GM12878 (cell line): Measurements from ENCODE around the gene RGS4. TPM values are rescaled to one million over a fixed set of nuclear protein-coding genes. Genes with fewer than 3 reads are reported as not detected.

Experiments used
- ATAC-seq: fragments of 200-7000 bp; cut with Tn5 transposase; 3 replicates; pipeline ENCODE4 v1.9.1; 2020; ENCODE audit warnings: mild to moderate bottlenecking, moderate library complexity
- BruUV-seq: library from RNA; stranded (reverse); fragments of 400-500 nt; replicated peaks from 2 replicates; lab custom pipeline; 2021; lab: Mats Ljungman, UMichigan
- CTCF ChIA-PET: fragments of 300-600 bp; sonication (Branson Sonifier 250); formaldehyde crosslinking; extraction: SDS; loops from one replicate; lab custom pipeline; 2021; ENCODE audit warnings: inconsistent platforms; lab: Yijun Ruan, JAX
- POLR2A ChIA-PET: fragments of 350-600 bp; formaldehyde crosslinking; extraction: SDS; loops from one replicate; lab custom pipeline; 2021; ENCODE audit warnings: inconsistent platforms; lab: Charles Lee
- RAD21 ChIA-PET: fragments of 300-600 bp; sonication (Branson Sonifier 250); formaldehyde crosslinking; loops from one replicate; lab custom pipeline; 2023; ENCODE audit warnings: antibody characterized with exemption; ENCODE audit not compliant: unreplicated experiment; lab: Charles Lee
- SMC1A ChIA-PET: fragments of 300-600 bp; sonication (Branson Sonifier 250); formaldehyde crosslinking; loops from one replicate; lab custom pipeline; 2023; ENCODE audit not compliant: unreplicated experiment, uncharacterized antibody; lab: Charles Lee
- DNase-seq: peaks from one replicate; pipeline ENCODE4 v3.0.0-alpha.2; 2011; ENCODE audit warnings: low read depth, low spot score
- FAIRE-seq: peaks from 3 replicates; lab custom pipeline; 2011; peaks lifted over from hg19 to GRCh38; lab: Jason Lieb, UNC
- H2AFZ ChIP-seq: 2 replicates; pipeline ENCODE4 v1.6.0; 2011; ENCODE audit warnings: low read depth, low read length, control low read depth; ENCODE audit not compliant: control insufficient read depth
- H3K27ac ChIP-seq: 2 replicates; pipeline ENCODE4 v1.5.1; 2011; ENCODE audit warnings: control low read depth; ENCODE audit not compliant: control insufficient read depth, insufficient read depth
- H3K27me3 ChIP-seq, 2 experiments: replicated peaks in 1 of 2; 2 replicates each; pipeline versions ENCODE4 v1.6.0 to v1.6.1; 2011; ENCODE audit warnings: low read length in 1 of 2; ENCODE audit not compliant: control insufficient read depth in 2 of 2, insufficient read depth in 2 of 2
- H3K36me3 ChIP-seq, 2 experiments: 2 replicates each; pipeline ENCODE4 v1.5.1; 2011; ENCODE audit warnings: low read length in 1 of 2; ENCODE audit not compliant: control insufficient read depth in 2 of 2, insufficient read depth in 2 of 2
- H3K4me1 ChIP-seq: 2 replicates; pipeline ENCODE4 v1.6.1; 2011; ENCODE audit warnings: mild to moderate bottlenecking, low read length, moderate library complexity, mixed read lengths; ENCODE audit not compliant: control insufficient read depth, insufficient read depth
- H3K4me2 ChIP-seq: 2 replicates; pipeline ENCODE4 v1.6.0; 2011; ENCODE audit warnings: control low read depth; ENCODE audit not compliant: control insufficient read depth, insufficient read depth
- H3K4me3 ChIP-seq: fragments of 200-600 bp; sonication (generic); 2 replicates; pipeline ENCODE4 v1.5.1; 2016
- H3K79me2 ChIP-seq: 2 replicates; pipeline ENCODE4 v1.6.0; 2011; ENCODE audit warnings: low read length; ENCODE audit not compliant: control insufficient read depth, insufficient read depth
- H3K9ac ChIP-seq: 2 replicates; pipeline ENCODE4 v1.8.0; 2011; ENCODE audit warnings: low read length, control low read depth, mixed read lengths; ENCODE audit not compliant: control insufficient read depth, insufficient read depth
- H3K9me3 ChIP-seq: replicated peaks from 3 replicates; pipeline ENCODE4 v1.5.1; 2011; ENCODE audit warnings: mild to moderate bottlenecking, low read length; ENCODE audit not compliant: control insufficient read depth, insufficient read depth
- H4K20me1 ChIP-seq: 2 replicates; pipeline ENCODE4 v1.6.0; 2011; ENCODE audit not compliant: control insufficient read depth, insufficient read depth
- ASH2L ChIP-seq: fragments of 300-600, 200-600 bp; sonication (generic); IDR thresholded peaks from 2 replicates; pipeline ENCODE4 v1.6.1; 2017; ENCODE audit warnings: low read depth, mild to moderate bottlenecking, borderline replicate concordance
- ELK1 ChIP-seq: IDR thresholded peaks from 2 replicates; pipeline ENCODE4 v1.6.1; 2012; ENCODE audit warnings: low read depth, low read length, improper control_type of control experiment
- GABPA ChIP-seq: IDR thresholded peaks from 2 replicates; pipeline ENCODE4 v1.6.1; 2014; ENCODE audit warnings: antibody characterized with exemption, low read depth, mild to moderate bottlenecking, inconsistent platforms
- IKZF1 ChIP-seq: fragments of 450-650 bp; conservative IDR thresholded peaks from 2 replicates; pipeline ENCODE4 v1.6.1; 2017; ENCODE audit warnings: antibody characterized with exemption, mild to moderate bottlenecking
- KLF5 ChIP-seq: fragments of 450-650 bp; IDR thresholded peaks from 2 replicates; pipeline ENCODE4 v1.6.1; 2014; ENCODE audit warnings: mild to moderate bottlenecking; ENCODE audit not compliant: partially characterized antibody
- MYC ChIP-seq: IDR thresholded peaks from 2 replicates; pipeline ENCODE4 v1.6.1; 2011; ENCODE audit warnings: mild to moderate bottlenecking, low read length, moderate library complexity, inconsistent platforms; ENCODE audit not compliant: insufficient read depth, insufficient replicate concordance, insufficient read length, severe bottlenecking
- NFIC ChIP-seq: IDR thresholded peaks from 2 replicates; pipeline ENCODE4 v1.6.1; 2012; ENCODE audit warnings: low read depth, mild to moderate bottlenecking, inconsistent platforms, low read length, moderate library complexity
- RELA ChIP-seq: fragments of 450-650 bp; IDR thresholded peaks from 2 replicates; pipeline ENCODE4 v1.8.0; 2014; ENCODE audit warnings: borderline replicate concordance; ENCODE audit not compliant: partially characterized antibody
- SMAD1 ChIP-seq: fragments of 450-650 bp; IDR thresholded peaks from 2 replicates; pipeline ENCODE4 v1.6.1; 2018; ENCODE audit warnings: mild to moderate bottlenecking, low read depth; ENCODE audit not compliant: partially characterized antibody
- TCF3 ChIP-seq: IDR thresholded peaks from 2 replicates; pipeline ENCODE4 v1.6.1; 2012; ENCODE audit warnings: low read depth, mild to moderate bottlenecking, low read length, borderline replicate concordance; ENCODE audit not compliant: insufficient read depth
- ZNF622 ChIP-seq: fragments of 450-650 bp; IDR thresholded peaks from 2 replicates; pipeline ENCODE4 v1.6.1; 2017; ENCODE audit warnings: mild to moderate bottlenecking, inconsistent platforms
- WGBS: methylation state at CpG from one replicate; pipeline ENCODE4 v1.1.6; 2016; ENCODE audit warnings: low lambda C conversion rate; ENCODE audit not compliant: insufficient replicate concordance, insufficient coverage; ENCODE audit errors: missing lambda C conversion rate; 5-methylcytosine and 5-hydroxymethylcytosine counted together
- in situ Hi-C: fragments of 300-500 bp; cut with MboI; formaldehyde crosslinking; loops from 9 replicates; pipeline ENCODE4 v1.14.3; 2018; ENCODE audit warnings: mixed read lengths
- intact Hi-C: fragments of 100-400 bp; cut with micrococcal nuclease; formaldehyde crosslinking; loops from one replicate; pipeline ENCODE4 v1.14.2; 2022; ENCODE audit not compliant: unreplicated experiment
- polyA plus RNA-seq, 11 experiments: library from polyadenylated mRNA; depleted of rRNA in 4 of 11; unstranded in 6 of 11; stranded (reverse) in 5 of 11; fragments of >200 nt; fragmentation: Nextera tagmentation in 4 of 11; fragmentation: Illumina TruSeq in 1 of 11; extraction: Ambion mirVana in 4 of 11; extraction: Trizol in 1 of 11; gene quantifications; 1 replicate in 1 of 11; 2 replicates in 10 of 11; pipeline versions ENCODE4 v1.2.1 to v1.2.3, GENCODE V29; 2011 to 2016; ENCODE audit warnings: inconsistent platforms in 2 of 11, missing spikeins in 2 of 11, low read depth in 1 of 11
- total RNA-seq, 4 experiments: library from RNA; depleted of rRNA in 3 of 4; stranded (reverse); fragments of >200 nt in 3 of 4; fragmentation: Illumina TruSeq in 1 of 4; extraction: Trizol in 1 of 4; gene quantifications; 2 replicates each; pipeline versions ENCODE4 v1.2.1 to v1.2.3, GENCODE V29; 2013 to 2021
- TF ChIP-seq, protein P1 (sequence below): fragments of 450-650 bp; IDR thresholded peaks from 2 replicates; pipeline ENCODE4 v1.6.1; 2017; ENCODE audit warnings: antibody characterized with exemption, mild to moderate bottlenecking, moderate library complexity
- TF ChIP-seq, protein P2 (sequence below): fragments of 450-650 bp; formaldehyde crosslinking; IDR thresholded peaks from 2 replicates; pipeline ENCODE4 v1.4.0; 2022; ENCODE audit warnings: mild to moderate bottlenecking, moderate library complexity
- TF ChIP-seq, protein P3 (sequence below): fragments of 450-650 bp; IDR thresholded peaks from 2 replicates; pipeline ENCODE4 v1.6.1; 2016; ENCODE audit warnings: mild to moderate bottlenecking

The RGS4 gene
- total and polyA plus RNA-seq, 10 of the 15 experiments (the other 5 are each of a cell fraction or from before 2014, with no cell fraction given): 0.05 to 0.14 TPM; not detected in 8

- Histone ChIP-seq H4K20me1 (no peaks in the 10 kb centered on the region), H3K27ac (no peak overlapping the region), H3K4me3 (no peak overlapping the region), H2AFZ (no peak overlapping the region), H3K9me3 (no peaks in the 10 kb centered on the region), H3K4me1 (no peaks in the 10 kb centered on the region), H3K79me2 (no peaks in the 10 kb centered on the region), H3K9ac (no peak overlapping the region), H3K4me2 (no peak overlapping the region), H3K36me3 (no peaks in the 10 kb centered on the region), H3K27me3 (no peaks in the 10 kb centered on the region)
- TF ChIP-seq, protein P1, sequence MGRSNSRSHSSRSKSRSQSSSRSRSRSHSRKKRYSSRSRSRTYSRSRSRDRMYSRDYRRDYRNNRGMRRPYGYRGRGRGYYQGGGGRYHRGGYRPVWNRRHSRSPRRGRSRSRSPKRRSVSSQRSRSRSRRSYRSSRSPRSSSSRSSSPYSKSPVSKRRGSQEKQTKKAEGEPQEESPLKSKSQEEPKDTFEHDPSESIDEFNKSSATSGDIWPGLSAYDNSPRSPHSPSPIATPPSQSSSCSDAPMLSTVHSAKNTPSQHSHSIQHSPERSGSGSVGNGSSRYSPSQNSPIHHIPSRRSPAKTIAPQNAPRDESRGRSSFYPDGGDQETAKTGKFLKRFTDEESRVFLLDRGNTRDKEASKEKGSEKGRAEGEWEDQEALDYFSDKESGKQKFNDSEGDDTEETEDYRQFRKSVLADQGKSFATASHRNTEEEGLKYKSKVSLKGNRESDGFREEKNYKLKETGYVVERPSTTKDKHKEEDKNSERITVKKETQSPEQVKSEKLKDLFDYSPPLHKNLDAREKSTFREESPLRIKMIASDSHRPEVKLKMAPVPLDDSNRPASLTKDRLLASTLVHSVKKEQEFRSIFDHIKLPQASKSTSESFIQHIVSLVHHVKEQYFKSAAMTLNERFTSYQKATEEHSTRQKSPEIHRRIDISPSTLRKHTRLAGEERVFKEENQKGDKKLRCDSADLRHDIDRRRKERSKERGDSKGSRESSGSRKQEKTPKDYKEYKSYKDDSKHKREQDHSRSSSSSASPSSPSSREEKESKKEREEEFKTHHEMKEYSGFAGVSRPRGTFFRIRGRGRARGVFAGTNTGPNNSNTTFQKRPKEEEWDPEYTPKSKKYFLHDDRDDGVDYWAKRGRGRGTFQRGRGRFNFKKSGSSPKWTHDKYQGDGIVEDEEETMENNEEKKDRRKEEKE: no peak
- TF ChIP-seq IKZF1: no peak
- TF ChIP-seq ZNF622: no peak
- no peak for TF ChIP-seq ELK1
- TF ChIP-seq SMAD1: no peak
- TF ChIP-seq, protein P2, sequence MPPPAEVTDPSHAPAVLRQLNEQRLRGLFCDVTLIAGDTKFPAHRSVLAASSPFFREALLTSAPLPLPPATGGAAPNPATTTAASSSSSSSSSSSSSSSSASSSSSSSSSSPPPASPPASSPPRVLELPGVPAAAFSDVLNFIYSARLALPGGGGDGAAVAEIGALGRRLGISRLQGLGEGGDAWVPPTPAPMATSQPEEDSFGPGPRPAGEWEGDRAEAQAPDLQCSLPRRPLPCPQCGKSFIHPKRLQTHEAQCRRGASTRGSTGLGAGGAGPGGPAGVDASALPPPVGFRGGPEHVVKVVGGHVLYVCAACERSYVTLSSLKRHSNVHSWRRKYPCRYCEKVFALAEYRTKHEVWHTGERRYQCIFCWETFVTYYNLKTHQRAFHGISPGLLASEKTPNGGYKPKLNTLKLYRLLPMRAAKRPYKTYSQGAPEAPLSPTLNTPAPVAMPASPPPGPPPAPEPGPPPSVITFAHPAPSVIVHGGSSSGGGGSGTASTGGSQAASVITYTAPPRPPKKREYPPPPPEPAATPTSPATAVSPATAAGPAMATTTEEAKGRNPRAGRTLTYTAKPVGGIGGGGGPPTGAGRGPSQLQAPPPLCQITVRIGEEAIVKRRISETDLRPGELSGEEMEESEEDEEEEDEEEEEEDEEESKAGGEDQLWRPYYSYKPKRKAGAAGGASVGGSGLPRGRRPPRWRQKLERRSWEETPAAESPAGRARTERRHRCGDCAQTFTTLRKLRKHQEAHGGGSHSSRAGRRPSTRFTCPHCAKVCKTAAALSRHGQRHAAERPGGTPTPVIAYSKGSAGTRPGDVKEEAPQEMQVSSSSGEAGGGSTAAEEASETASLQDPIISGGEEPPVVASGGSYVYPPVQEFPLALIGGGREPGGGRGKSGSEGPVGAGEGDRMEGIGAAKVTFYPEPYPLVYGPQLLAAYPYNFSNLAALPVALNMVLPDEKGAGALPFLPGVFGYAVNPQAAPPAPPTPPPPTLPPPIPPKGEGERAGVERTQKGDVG (CRISPR knock-in tag): no peak
- TF ChIP-seq NFIC: no peak
- TF ChIP-seq TCF3: no peak
- no peak for TF ChIP-seq ASH2L
- TF ChIP-seq, protein P3, sequence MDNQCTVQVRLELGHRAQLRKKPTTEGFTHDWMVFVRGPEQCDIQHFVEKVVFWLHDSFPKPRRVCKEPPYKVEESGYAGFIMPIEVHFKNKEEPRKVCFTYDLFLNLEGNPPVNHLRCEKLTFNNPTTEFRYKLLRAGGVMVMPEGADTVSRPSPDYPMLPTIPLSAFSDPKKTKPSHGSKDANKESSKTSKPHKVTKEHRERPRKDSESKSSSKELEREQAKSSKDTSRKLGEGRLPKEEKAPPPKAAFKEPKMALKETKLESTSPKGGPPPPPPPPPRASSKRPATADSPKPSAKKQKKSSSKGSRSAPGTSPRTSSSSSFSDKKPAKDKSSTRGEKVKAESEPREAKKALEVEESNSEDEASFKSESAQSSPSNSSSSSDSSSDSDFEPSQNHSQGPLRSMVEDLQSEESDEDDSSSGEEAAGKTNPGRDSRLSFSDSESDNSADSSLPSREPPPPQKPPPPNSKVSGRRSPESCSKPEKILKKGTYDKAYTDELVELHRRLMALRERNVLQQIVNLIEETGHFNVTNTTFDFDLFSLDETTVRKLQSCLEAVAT: no peak
- TF ChIP-seq MYC: no peak
- TF ChIP-seq RELA: no peak
- no peak for TF ChIP-seq KLF5
- no peak for TF ChIP-seq GABPA
- ChIA-PET RAD21 (no interaction called here), SMC1A (no interaction called here), POLR2A (interaction anchor here (0.7 kb wide), 1 partner anchor 201 kb away, joined by 4 read pairs; no protein-coding TSS in a partner anchor), CTCF (no interaction called here)
- DNase-seq: no peak
- in situ Hi-C loops: no loop called here
- intact Hi-C loops: no loop called here
- 23% methylated on average over 1 of the region's 1 CpG for WGBS
- no TSS peak for BruUV-seq
- ATAC-seq: no peak
- FAIRE-seq: no peak
Observed at GRCh38 chr1:163095213-163095612, 26.1 kb downstream of the RGS4 start.
